HG02588 (cell line): ENCODE data around the gene OR2A7.
"Not testable (repeated sequence)": the region's sequence is repeated elsewhere in the genome, so short reads cannot be mapped to it uniquely, and the experiment has no call there.

Experiments used
- ATAC-seq: cut with Tn5 transposase; IDR thresholded peaks from one replicate; pipeline ENCODE4 v1.9.1; 2021; ENCODE audit warnings: mild to moderate bottlenecking, moderate library complexity; ENCODE audit not compliant: unreplicated experiment

The OR2A7 gene

GRCh38 chr7:144255471-144255897 is 9.1 kb downstream of the OR2A7 start:
- no peak for ATAC-seq

GRCh38 chr7:144252307-144252706 is 12.3 kb downstream of the OR2A7 start:
- ATAC-seq = not testable (repeated sequence)

GRCh38 chr7:144247674-144248330 is 16.8 kb downstream of the OR2A7 start:
- ATAC-seq = not testable (repeated sequence)

- not testable (repeated sequence) for ATAC-seq
Measured at GRCh38 chr7:144246967-144247366, 17.6 kb downstream of the OR2A7 start.

- not testable (repeated sequence) for ATAC-seq
Measured at GRCh38 chr7:144245372-144245771, 19.2 kb downstream of the OR2A7 start.

- ATAC-seq = not testable (repeated sequence)
Measured at GRCh38 chr7:144239365-144239764, 25.2 kb downstream of the OR2A7 start, which contains the start of gene OR2A42. OR2A42 (minus strand) TSS chr7:144239605; CDS start chr7:144232843, 6,762 bp downstream.

- ATAC-seq = not testable (repeated sequence)
Measured at GRCh38 chr7:144238530-144239082, 26.0 kb downstream of the OR2A7 start.

GRCh38 chr7:144233039-144233438 is 31.6 kb downstream of the OR2A7 start:
- ATAC-seq = not testable (repeated sequence)

- not testable (repeated sequence) for ATAC-seq
Measured at GRCh38 chr7:144231027-144231426, 33.6 kb downstream of the OR2A7 start.

- ATAC-seq = not testable (repeated sequence)
Measured at GRCh38 chr7:144228810-144229209, 35.8 kb downstream of the OR2A7 start.

- ATAC-seq = not testable (repeated sequence)
Measured at GRCh38 chr7:144226866-144227265, 37.7 kb downstream of the OR2A7 start.

- ATAC-seq = not testable (repeated sequence)
Measured at GRCh38 chr7:144223675-144224074, 40.9 kb downstream of the OR2A7 start.

GRCh38 chr7:144220531-144220930 is 44.1 kb downstream of the OR2A7 start:
- not testable (repeated sequence) for ATAC-seq

GRCh38 chr7:144219149-144219548 is 45.4 kb downstream of the OR2A7 start:
- ATAC-seq = not testable (repeated sequence)

GRCh38 chr7:144218581-144218980 is 46.0 kb downstream of the OR2A7 start:
- ATAC-seq = not testable (repeated sequence)

- ATAC-seq = not testable (repeated sequence)
Measured at GRCh38 chr7:144217200-144217599, 47.4 kb downstream of the OR2A7 start.
